HepG2 (cell line): Measurements from ENCODE around the gene KRT81. TPM values are rescaled to one million over a fixed set of nuclear protein-coding genes. Genes with fewer than 3 reads are reported as not detected.

Source experiments
- ATAC-seq: fragments of 200-7000 bp; cut with Tn5 transposase; 3 replicates; pipeline ENCODE4 v1.9.1; 2020; ENCODE audit warnings: mild to moderate bottlenecking, moderate library complexity
- BruUV-seq: library from RNA; stranded (reverse); fragments of 400-500 nt; replicated peaks from 2 replicates; lab custom pipeline; 2021; lab: Mats Ljungman, UMichigan
- CTCF ChIA-PET: fragments of 300-600 bp; formaldehyde crosslinking; extraction: SDS; loops from one replicate; lab custom pipeline; 2021; ENCODE audit warnings: low total read pairs, inconsistent platforms, low intra/inter-chr PET ratio; lab: Yijun Ruan, JAX
- POLR2A ChIA-PET: fragments of 350-600 bp; sonication (Branson Sonifier 250); formaldehyde crosslinking; loops from one replicate; lab custom pipeline; 2020; ENCODE audit warnings: antibody characterized with exemption, inconsistent platforms; lab: Yijun Ruan, JAX
- DNase-seq: peaks from one replicate; pipeline ENCODE4 v3.0.0-alpha.2; 2015; ENCODE audit warnings: low spot score
- FAIRE-seq: peaks from 3 replicates; lab custom pipeline; 2011; peaks lifted over from hg19 to GRCh38; lab: Jason Lieb, UNC
- H2AFZ ChIP-seq: one replicate; pipeline ENCODE4 v1.6.1; 2011; ENCODE audit warnings: low read length, inconsistent platforms
- H3K27ac ChIP-seq: fragments of 300-600 bp; 3 replicates; pipeline ENCODE4 v1.8.0; 2011; ENCODE audit warnings: mixed run types, mild to moderate bottlenecking, mixed read lengths, low read length, inconsistent platforms; ENCODE audit not compliant: insufficient read depth; ENCODE audit errors: extremely low read length
- H3K27me3 ChIP-seq, 2 experiments: fragments of 200-600 bp in 1 of 2; 2 replicates in 1 of 2; 3 replicates in 1 of 2; pipeline versions ENCODE4 v1.6.0 to v1.8.0; 2011; ENCODE audit warnings: low read length in 2 of 2, mild to moderate bottlenecking in 2 of 2, moderate library complexity in 2 of 2, inconsistent platforms in 1 of 2; ENCODE audit not compliant: insufficient read depth in 2 of 2, control insufficient read depth in 1 of 2
- H3K36me3 ChIP-seq, 2 experiments: fragments of 200-600 bp in 1 of 2; replicated peaks in 1 of 2; 2 replicates in 1 of 2; 3 replicates in 1 of 2; pipeline versions ENCODE4 v1.5.1 to v1.8.0; 2011; ENCODE audit warnings: low read length in 2 of 2, inconsistent platforms in 1 of 2; ENCODE audit not compliant: insufficient read depth in 2 of 2, control insufficient read depth in 1 of 2
- H3K4me1 ChIP-seq: 2 replicates; pipeline ENCODE4 v1.5.1; 2012; ENCODE audit warnings: low read length, inconsistent platforms; ENCODE audit not compliant: insufficient read depth
- H3K4me2 ChIP-seq: 2 replicates; pipeline ENCODE4 v1.6.0; 2011; ENCODE audit warnings: low read depth, low read length, inconsistent platforms
- H3K4me3 ChIP-seq, 3 experiments: fragments of 200-600 bp in 1 of 3; sonication (generic), shearing (Covaris generic) in 1 of 3; replicated peaks in 1 of 3; 2 replicates each; pipeline ENCODE4 v1.5.1; 2011 to 2016; ENCODE audit warnings: low read length in 3 of 3, inconsistent platforms in 2 of 3, low read depth in 2 of 3, mild to moderate bottlenecking in 2 of 3, control low read depth in 1 of 3, mixed read lengths in 1 of 3; ENCODE audit not compliant: insufficient read depth in 1 of 3
- H3K79me2 ChIP-seq: one replicate; pipeline ENCODE4 v1.6.1; 2011; ENCODE audit warnings: low read length, inconsistent platforms; ENCODE audit not compliant: insufficient read depth
- H3K9ac ChIP-seq: 2 replicates; pipeline ENCODE4 v1.6.0; 2011; ENCODE audit warnings: mild to moderate bottlenecking, low read depth, low read length, inconsistent platforms; ENCODE audit not compliant: insufficient read depth
- H3K9me3 ChIP-seq: 2 replicates; pipeline ENCODE4 v1.5.1; 2012; ENCODE audit warnings: mild to moderate bottlenecking, low read length
- H4K20me1 ChIP-seq: 2 replicates; pipeline ENCODE4 v1.6.0; 2011; ENCODE audit warnings: inconsistent platforms, mild to moderate bottlenecking, low read length, moderate library complexity; ENCODE audit not compliant: insufficient read depth
- ASH2L ChIP-seq: fragments of 300-600, 200-600 bp; sonication (generic); IDR thresholded peaks from 2 replicates; pipeline ENCODE4 v1.7.0; 2017; ENCODE audit warnings: low read depth, mild to moderate bottlenecking, moderate library complexity, mixed read lengths, low read length; ENCODE audit not compliant: insufficient read length
- IRF9 ChIP-seq: sonication (generic); formaldehyde crosslinking; IDR thresholded peaks from 2 replicates; pipeline ENCODE4 v1.8.0; 2022; ENCODE audit warnings: missing genetic modification reagents, mild to moderate bottlenecking, borderline replicate concordance
- TRIM24 ChIP-seq: sonication (generic); formaldehyde crosslinking; IDR thresholded peaks from 2 replicates; pipeline ENCODE4 v1.8.0; 2022; ENCODE audit warnings: mild to moderate bottlenecking, missing genetic modification reagents
- ZFP62 ChIP-seq: sonication (generic); formaldehyde crosslinking; IDR thresholded peaks from 2 replicates; pipeline ENCODE4 v1.4.0; 2020; ENCODE audit warnings: missing genetic modification reagents
- ZFX ChIP-seq: sonication (generic); formaldehyde crosslinking; IDR thresholded peaks from 2 replicates; pipeline ENCODE4 v1.4.0; 2020; ENCODE audit warnings: mild to moderate bottlenecking, low read depth, missing genetic modification reagents, moderate library complexity
- ZNF136 ChIP-seq: sonication (generic); formaldehyde crosslinking; IDR thresholded peaks from 2 replicates; pipeline ENCODE4 v1.8.1; 2022; ENCODE audit warnings: low read depth, mild to moderate bottlenecking, moderate library complexity, missing genetic modification reagents
- ZNF615 ChIP-seq: sonication (generic); formaldehyde crosslinking; IDR thresholded peaks from 2 replicates; pipeline ENCODE4 v1.5.0; 2020; ENCODE audit warnings: mild to moderate bottlenecking, missing genetic modification reagents, borderline replicate concordance
- ZNF724P ChIP-seq: sonication (generic); formaldehyde crosslinking; IDR thresholded peaks from 2 replicates; pipeline ENCODE4 v1.8.0; 2022; ENCODE audit warnings: missing genetic modification reagents, borderline replicate concordance
- ZZZ3 ChIP-seq: sonication (generic); formaldehyde crosslinking; IDR thresholded peaks from 2 replicates; pipeline ENCODE4 v1.4.0; 2020; ENCODE audit warnings: missing genetic modification reagents, mild to moderate bottlenecking, borderline replicate concordance
- WGBS: methylation state at CpG from one replicate; pipeline ENCODE4 v1.1.6; 2017; ENCODE audit warnings: low lambda C conversion rate; 5-methylcytosine and 5-hydroxymethylcytosine counted together
- in situ Hi-C: cut with HindIII; loops from 2 replicates; pipeline ENCODE4 v1.10.0; 2017; ENCODE audit warnings: low pct_unique_long_range_greater_than_20kb; ENCODE audit not compliant: extremely low pct_ligation_motif_present
- intact Hi-C: fragments of 100-400 bp; cut with micrococcal nuclease; formaldehyde crosslinking; loops from one replicate; pipeline ENCODE4 v1.10.0; 2022; ENCODE audit not compliant: unreplicated experiment
- polyA plus RNA-seq, 8 experiments: library from polyadenylated mRNA; depleted of rRNA in 3 of 8; stranded (reverse) in 7 of 8; unstranded in 1 of 8; fragments of >200 nt; fragmentation: Illumina TruSeq in 4 of 8; extraction: Trizol in 4 of 8; gene quantifications; 2 replicates each; pipeline versions ENCODE4 v1.2.1 to v1.2.3, GENCODE V29; 2011 to 2016; ENCODE audit warnings: low read depth in 4 of 8, missing spikeins in 1 of 8, mixed read lengths in 1 of 8; ENCODE audit not compliant: insufficient read depth in 1 of 8
- total RNA-seq, 5 experiments: library from RNA; depleted of rRNA; stranded (reverse); fragments of >200 nt; fragmentation: Illumina TruSeq; extraction: Trizol; gene quantifications; 2 replicates each; pipeline ENCODE4 v1.2.3, GENCODE V29; 2016; ENCODE audit warnings: low read depth in 1 of 5
- TF ChIP-seq, protein P1 (sequence below): sonication (generic); formaldehyde crosslinking; IDR thresholded peaks from 2 replicates; pipeline ENCODE4 v1.5.0; 2020; ENCODE audit warnings: missing genetic modification reagents

Gene KRT81
- total and polyA plus RNA-seq, 2 of the 13 experiments (the other 11 are each of a cell fraction or from before 2014, with no cell fraction given), result not detected

DNA sequence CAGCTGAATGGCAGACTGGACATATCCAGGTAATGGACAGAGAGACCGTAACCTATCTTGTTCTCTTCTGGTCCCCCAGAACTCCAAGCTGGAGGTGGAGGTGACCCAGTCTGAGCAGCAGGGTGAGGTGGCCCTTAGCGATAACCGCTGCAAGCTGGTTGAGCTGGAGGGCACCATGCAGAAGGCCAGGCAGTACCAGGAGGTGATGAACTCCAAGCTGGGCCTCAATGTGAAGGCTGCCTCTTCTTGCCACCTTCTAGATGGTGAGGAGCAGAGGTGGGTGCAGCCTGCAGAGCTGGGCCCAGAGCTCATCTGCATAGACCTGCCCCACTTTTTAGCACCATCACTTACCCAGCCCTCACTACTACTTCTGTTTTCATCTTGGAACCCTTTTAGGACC, 24.1 kb downstream of the KRT81 start:
- no peaks in the 10 kb centered on the region for H3K79me2 ChIP-seq
- no peak overlapping the region for H3K4me2 ChIP-seq
- in situ Hi-C loops, result no loop called here
- no peak for DNase-seq
- peaks cover 8% of the 10 kb centered on the region for H3K9me3 ChIP-seq
- H3K4me3 ChIP-seq, result no peak overlapping the region
- H3K4me1 ChIP-seq, result no peaks in the 10 kb centered on the region
- H3K27me3 ChIP-seq, result no peaks in the 10 kb centered on the region; a peak in 3 of 5 replicates
- H4K20me1 ChIP-seq, result no peaks in the 10 kb centered on the region
- POLR2A ChIA-PET, result no interaction called here
- no CpG with 5 or more reads among the region's 3 CpGs for WGBS
- TF ChIP-seq ZZZ3 (CRISPR knock-in tag) (no peak), ZNF615 (CRISPR knock-in tag) (no peak), ZFP62 (CRISPR knock-in tag) (no peak), ASH2L (no peak), ZFX (no peak), ZNF724P (CRISPR knock-in tag) (no peak), TRIM24 (CRISPR knock-in tag) (no peak), ZNF136 (CRISPR knock-in tag) (no peak), IRF9 (no peak)
- TF ChIP-seq, protein P1, sequence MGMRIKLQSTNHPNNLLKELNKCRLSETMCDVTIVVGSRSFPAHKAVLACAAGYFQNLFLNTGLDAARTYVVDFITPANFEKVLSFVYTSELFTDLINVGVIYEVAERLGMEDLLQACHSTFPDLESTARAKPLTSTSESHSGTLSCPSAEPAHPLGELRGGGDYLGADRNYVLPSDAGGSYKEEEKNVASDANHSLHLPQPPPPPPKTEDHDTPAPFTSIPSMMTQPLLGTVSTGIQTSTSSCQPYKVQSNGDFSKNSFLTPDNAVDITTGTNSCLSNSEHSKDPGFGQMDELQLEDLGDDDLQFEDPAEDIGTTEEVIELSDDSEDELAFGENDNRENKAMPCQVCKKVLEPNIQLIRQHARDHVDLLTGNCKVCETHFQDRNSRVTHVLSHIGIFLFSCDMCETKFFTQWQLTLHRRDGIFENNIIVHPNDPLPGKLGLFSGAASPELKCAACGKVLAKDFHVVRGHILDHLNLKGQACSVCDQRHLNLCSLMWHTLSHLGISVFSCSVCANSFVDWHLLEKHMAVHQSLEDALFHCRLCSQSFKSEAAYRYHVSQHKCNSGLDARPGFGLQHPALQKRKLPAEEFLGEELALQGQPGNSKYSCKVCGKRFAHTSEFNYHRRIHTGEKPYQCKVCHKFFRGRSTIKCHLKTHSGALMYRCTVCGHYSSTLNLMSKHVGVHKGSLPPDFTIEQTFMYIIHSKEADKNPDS (CRISPR knock-in tag), result no peak
- TF ChIP-seq, all 625 proteins: peak for 0
- Histone ChIP-seq H3K27ac (no peak overlapping the region), H2AFZ (no peak overlapping the region), H3K36me3 (no peaks in the 10 kb centered on the region), H3K9ac (no peak overlapping the region)
- intact Hi-C loops, result no loop called here
- no TSS peak for BruUV-seq
- FAIRE-seq (no peak), ATAC-seq (no peak)
- CTCF ChIA-PET, result no interaction called here
